GM12801 (cell line): ENCODE results near the gene HCK.

Experiments
- TF ChIP-seq, protein P1 (sequence below): IDR thresholded peaks from one replicate; pipeline ENCODE4 v1.5.1; 2011; ENCODE audit warnings: control low read depth; ENCODE audit not compliant: insufficient read length; ENCODE audit errors: extremely low read depth

HCK gene

DNA sequence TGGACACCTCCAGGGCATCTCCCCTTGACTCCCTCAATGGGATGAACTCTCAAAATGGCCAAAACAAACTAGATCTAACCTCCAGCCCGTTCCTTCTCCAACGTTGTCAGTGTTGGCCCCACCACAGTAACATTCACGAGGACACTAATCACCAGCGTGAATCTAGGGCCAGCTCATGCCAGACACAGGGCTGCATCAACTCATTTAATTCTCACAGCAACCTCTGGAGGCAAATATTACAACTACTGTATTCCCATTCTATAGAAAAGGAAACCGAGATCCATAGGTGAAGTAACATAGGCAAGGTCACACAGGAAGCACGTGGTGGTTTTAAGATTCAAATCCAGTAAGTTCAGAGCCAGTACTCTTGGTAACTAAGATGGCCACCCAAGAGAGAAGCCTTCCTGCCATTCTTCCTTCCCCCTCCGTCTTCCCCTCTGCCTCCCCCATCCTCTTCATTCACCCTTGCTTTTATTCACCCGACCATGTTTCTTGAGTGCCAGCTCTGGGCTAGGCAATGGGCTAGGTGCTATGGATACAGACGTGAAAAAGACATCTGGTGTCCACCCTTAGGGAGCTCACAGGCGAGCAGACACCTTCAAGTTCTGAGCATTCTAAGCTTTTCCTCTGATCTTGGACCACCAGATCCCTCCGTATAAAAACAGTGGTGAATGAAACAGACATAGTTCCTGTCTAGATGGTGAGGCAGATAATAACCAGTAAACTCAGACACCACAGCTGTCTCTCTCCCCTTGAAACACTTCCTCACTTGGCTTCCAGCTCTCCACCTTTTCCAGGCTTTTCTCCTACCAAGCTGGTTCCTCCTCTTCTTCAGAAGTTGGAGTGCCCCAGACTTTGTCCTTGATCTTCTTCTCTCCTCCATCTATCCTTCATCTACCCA, 32.2 kb upstream of the HCK start:
- TF ChIP-seq, protein P1, sequence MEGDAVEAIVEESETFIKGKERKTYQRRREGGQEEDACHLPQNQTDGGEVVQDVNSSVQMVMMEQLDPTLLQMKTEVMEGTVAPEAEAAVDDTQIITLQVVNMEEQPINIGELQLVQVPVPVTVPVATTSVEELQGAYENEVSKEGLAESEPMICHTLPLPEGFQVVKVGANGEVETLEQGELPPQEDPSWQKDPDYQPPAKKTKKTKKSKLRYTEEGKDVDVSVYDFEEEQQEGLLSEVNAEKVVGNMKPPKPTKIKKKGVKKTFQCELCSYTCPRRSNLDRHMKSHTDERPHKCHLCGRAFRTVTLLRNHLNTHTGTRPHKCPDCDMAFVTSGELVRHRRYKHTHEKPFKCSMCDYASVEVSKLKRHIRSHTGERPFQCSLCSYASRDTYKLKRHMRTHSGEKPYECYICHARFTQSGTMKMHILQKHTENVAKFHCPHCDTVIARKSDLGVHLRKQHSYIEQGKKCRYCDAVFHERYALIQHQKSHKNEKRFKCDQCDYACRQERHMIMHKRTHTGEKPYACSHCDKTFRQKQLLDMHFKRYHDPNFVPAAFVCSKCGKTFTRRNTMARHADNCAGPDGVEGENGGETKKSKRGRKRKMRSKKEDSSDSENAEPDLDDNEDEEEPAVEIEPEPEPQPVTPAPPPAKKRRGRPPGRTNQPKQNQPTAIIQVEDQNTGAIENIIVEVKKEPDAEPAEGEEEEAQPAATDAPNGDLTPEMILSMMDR = no peak

- TF ChIP-seq, protein P1 = no peak
Measured at GRCh38 chr20:32021091-32021490, 31.0 kb upstream of the HCK start.

- TF ChIP-seq, protein P1 = no peak
Measured at GRCh38 chr20:32024683-32025295, 27.3 kb upstream of the HCK start.

GRCh38 chr20:32027643-32028042, 24.4 kb upstream of the HCK start:
- TF ChIP-seq, protein P1 = no peak

- TF ChIP-seq, protein P1 = no peak
Measured at GRCh38 chr20:32028647-32029372, 23.2 kb upstream of the HCK start.

GRCh38 chr20:32029561-32029960, 22.5 kb upstream of the HCK start:
- TF ChIP-seq, protein P1 = no peak

DNA sequence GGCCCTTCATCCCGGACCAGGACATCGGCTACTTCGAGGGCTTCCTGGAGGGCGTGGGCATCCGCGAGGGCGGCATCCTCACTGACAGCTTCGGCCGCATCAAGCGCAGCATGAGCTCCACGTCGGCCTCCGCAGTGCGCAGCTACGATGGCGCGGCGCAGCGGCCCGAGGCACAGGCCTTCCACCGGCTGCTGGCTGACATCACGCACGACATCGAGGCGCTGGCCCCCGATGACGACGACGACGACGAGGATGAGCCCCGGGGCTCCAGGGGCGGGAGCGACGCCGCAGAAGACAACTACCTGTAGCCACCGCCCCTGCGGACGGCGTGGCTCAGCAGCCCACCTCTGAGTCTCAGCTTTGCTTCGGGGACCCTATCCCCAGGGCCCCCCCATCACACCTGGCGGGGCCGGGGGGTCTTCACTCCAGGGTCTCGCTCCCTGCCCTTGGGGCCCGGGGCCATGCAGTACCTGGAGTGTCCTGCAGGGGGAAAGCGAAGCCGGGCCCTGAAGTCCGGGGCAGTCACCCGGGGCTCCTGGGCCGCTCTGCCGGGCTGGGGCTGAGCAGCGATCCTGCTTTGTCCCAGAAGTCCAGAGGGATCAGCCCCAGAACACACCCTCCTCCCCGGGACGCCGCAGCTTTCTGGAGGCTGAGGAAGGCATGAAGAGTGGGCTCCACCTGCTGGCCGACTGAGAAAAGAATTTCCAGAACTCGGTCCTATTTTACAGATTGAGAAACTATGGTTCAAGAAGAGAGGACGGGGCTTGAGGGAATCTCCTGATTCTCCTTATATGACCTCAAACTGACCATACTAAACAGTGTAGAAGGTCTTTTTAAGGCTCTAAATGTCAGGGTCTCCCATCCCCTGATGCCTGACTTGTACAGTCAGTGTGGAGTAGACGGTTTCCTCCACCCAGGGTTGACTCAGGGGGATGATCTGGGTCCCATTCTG, 20.8 kb upstream of the HCK start:
- TF ChIP-seq, protein P1 = no peak
